SK-N-MC (cell line): Measurements from ENCODE around the gene DYNLL2.
"Not testable (repeated sequence)": the region's sequence is repeated elsewhere in the genome, so short reads cannot be mapped to it uniquely, and the experiment has no call there.

Experiments used
- DNase-seq: peaks from one replicate; pipeline ENCODE4 v3.0.0-alpha.2; 2011; ENCODE audit warnings: low read depth, low spot score
- H3K27ac ChIP-seq: fragments of 200-600 bp; sonication (generic); 2 replicates; pipeline ENCODE4 v1.5.1; 2016; ENCODE audit warnings: mixed run types
- H3K36me3 ChIP-seq: fragments of 200-600 bp; sonication (generic); 2 replicates; pipeline ENCODE4 v1.6.1; 2017; ENCODE audit warnings: antibody characterized with exemption, low read length, mixed read lengths; ENCODE audit not compliant: insufficient read depth
- H3K4me3 ChIP-seq: fragments of 200-600 bp; sonication (generic); 2 replicates; pipeline ENCODE4 v1.5.1; 2016
- H3K9ac ChIP-seq: fragments of 200-600 bp; sonication (generic); 2 replicates; pipeline ENCODE4 v1.8.0; 2017; ENCODE audit warnings: mixed run types, mixed read lengths; ENCODE audit not compliant: insufficient read length
- H3K9me3 ChIP-seq: fragments of 200-600 bp; sonication (generic); 2 replicates; pipeline ENCODE4 v1.6.1; 2017; ENCODE audit warnings: low read depth, mild to moderate bottlenecking, antibody characterized with exemption, low read length, moderate library complexity, mixed read lengths
- EZH2 ChIP-seq: fragments of 200-600 bp; sonication (generic); IDR thresholded peaks from one replicate; pipeline ENCODE4 v1.6.1; 2017; ENCODE audit warnings: antibody characterized with exemption
- FOXP2 ChIP-seq: optimal IDR thresholded peaks from 2 replicates; pipeline ENCODE3; 2011; ENCODE audit warnings: mild to moderate bottlenecking, moderate library complexity; ENCODE audit not compliant: insufficient read depth; ENCODE audit errors: extremely low read length, control extremely low read depth
- POLR2AphosphoS5 ChIP-seq: IDR thresholded peaks from 2 replicates; pipeline ENCODE4 v1.6.1; 2012; ENCODE audit warnings: mild to moderate bottlenecking, low read depth, low read length, borderline replicate concordance

Gene DYNLL2

DNA sequence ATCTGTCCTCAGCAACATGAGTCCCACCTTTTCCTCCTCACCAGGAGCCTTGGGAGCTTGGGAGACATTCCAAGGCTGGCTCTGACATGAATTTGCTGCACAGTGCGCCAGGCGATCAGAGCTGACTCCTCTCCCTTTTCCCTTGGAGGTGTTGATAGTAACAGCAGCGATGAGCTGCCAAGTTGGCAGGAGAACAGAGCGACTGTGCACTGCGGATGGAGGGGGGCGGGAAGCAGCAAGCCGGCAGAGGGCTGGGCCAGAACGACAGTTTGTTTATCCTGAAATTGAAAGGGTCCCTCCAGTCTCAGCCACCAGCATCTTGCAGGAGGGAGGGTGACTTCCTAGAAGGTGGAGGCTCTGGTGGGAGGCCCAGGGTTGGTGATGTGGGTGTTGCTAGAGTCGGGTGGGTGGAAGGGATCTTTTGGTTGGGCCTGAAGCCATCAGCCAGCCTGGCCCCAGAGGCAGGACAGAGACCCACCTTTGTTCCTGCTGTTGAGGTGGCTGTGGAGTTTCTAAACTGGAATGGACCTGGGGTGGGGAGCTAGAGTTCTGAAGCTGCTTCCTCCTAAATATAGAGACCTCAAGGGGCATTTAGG lies 22.5 kb upstream of the DYNLL2 start:
- no peak overlapping the region for H3K27ac ChIP-seq
- no peak overlapping the region for H3K9ac ChIP-seq
- H3K36me3 ChIP-seq, result no peaks in the 10 kb centered on the region
- H3K9me3 ChIP-seq, result no peaks in the 10 kb centered on the region
- DNase-seq, result no peak
- no peak overlapping the region for H3K4me3 ChIP-seq
- TF ChIP-seq FOXP2 (no peak), EZH2 (no peak), POLR2AphosphoS5 (no peak)

DNA sequence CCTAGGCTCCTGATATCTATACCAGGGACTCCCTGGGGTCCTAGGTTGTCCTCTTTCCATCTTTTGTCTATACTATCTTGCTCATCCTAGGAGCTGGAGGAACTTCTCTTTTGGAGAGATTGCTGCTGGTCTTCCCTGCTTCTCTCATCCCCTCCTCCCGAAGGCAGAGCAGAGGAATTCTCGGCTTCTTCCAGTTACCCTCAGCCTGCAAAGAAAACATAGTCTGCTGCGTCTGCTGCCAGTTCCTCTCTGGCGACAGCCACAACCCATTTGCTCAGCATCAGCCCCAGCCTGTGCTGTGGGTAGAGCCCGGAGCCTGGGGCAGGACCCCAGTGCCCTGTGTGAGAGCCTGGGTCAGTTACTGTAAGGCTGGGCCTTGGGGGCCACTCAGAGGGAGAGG lies 21.5 kb upstream of the DYNLL2 start:
- no peaks in the 10 kb centered on the region for H3K36me3 ChIP-seq
- DNase-seq, result no peak
- no peak for TF ChIP-seq EZH2
- no peak for TF ChIP-seq POLR2AphosphoS5
- TF ChIP-seq FOXP2, result no peak
- no peak overlapping the region for H3K27ac ChIP-seq
- H3K9me3 ChIP-seq, result no peaks in the 10 kb centered on the region
- no peak overlapping the region for H3K9ac ChIP-seq
- no peak overlapping the region for H3K4me3 ChIP-seq

DNA sequence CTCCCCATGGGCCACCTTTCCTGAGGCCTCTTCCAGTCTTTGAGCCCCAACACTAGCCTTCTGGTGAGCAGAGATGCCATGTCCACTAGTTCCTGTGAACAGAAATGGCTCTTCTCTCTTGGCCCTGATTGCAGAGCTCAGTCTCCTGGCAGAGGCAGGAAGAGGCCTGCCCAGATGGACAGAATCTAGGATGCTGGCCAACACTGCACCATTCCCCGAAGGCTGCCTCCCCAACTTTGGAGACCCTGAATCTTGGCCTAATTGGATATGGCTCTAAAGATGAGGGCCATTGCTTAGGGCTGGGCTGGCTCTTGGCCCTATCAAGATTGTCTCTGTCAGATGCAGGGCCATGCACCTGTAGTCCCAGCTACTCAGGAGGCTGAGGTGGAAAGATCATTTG lies 18.0 kb upstream of the DYNLL2 start:
- no peak overlapping the region for H3K9ac ChIP-seq
- H3K36me3 ChIP-seq, result no peaks in the 10 kb centered on the region
- H3K9me3 ChIP-seq, result no peaks in the 10 kb centered on the region
- no peak for TF ChIP-seq EZH2
- no peak for TF ChIP-seq POLR2AphosphoS5
- no peak for TF ChIP-seq FOXP2
- no peak for DNase-seq
- no peak overlapping the region for H3K27ac ChIP-seq
- H3K4me3 ChIP-seq, result no peak overlapping the region

DNA sequence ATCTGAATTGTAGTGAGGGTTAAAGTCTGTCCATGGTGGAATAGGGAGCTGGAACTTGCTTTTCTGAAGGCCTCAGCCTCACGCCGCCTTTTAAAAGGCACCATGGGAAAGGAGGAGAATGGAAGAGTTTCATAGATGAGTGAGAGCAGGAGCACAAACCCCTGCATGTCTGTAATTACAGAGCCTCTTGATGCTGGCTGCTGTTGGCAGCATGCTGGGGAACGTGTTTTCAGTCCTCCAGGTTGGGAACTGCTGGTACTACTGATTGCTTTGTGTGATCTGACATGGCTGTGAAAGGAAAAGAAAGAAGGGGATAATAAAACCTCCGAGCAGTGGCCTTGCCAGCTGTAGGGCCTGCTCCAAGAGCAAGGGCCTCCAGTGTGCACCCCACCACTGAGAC lies 16.8 kb upstream of the DYNLL2 start:
- no peaks in the 10 kb centered on the region for H3K36me3 ChIP-seq
- H3K27ac ChIP-seq, result no peak overlapping the region
- H3K9ac ChIP-seq, result no peak overlapping the region
- no peak overlapping the region for H3K4me3 ChIP-seq
- DNase-seq, result no peak
- no peak for TF ChIP-seq EZH2
- TF ChIP-seq POLR2AphosphoS5, result no peak
- TF ChIP-seq FOXP2, result no peak
- no peaks in the 10 kb centered on the region for H3K9me3 ChIP-seq

DNA sequence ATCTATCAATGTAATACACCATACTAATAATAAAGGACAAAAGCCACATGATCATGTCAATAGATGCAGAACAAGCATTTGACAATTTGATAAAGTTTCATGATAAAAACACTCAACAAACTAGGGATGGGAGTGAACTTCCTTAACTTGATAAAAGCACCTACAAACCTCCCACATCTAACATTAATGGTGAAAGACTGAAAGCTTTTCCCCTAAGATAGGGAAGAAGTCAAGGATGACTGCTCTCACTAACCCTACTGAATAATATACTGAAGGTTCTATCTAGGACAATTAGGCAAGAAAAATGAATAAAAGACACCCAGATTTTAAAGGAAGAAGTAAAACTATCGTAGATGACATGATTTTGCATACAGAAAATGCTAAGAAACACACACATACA lies 10.4 kb upstream of the DYNLL2 start:
- TF ChIP-seq EZH2 (no peak), FOXP2 (no peak), POLR2AphosphoS5 (no peak)
- Histone ChIP-seq H3K9me3 (no peaks in the 10 kb centered on the region), H3K36me3 (no peaks in the 10 kb centered on the region), H3K27ac (no peak overlapping the region), H3K9ac (no peak overlapping the region), H3K4me3 (no peak overlapping the region)
- no peak for DNase-seq

- not testable (repeated sequence) for DNase-seq, H3K27ac ChIP-seq, H3K9ac ChIP-seq, H3K4me3 ChIP-seq, H3K9me3 ChIP-seq, H3K36me3 ChIP-seq
Observed at GRCh38 chr17:58073266-58073665, 10.0 kb upstream of the DYNLL2 start.

DNA sequence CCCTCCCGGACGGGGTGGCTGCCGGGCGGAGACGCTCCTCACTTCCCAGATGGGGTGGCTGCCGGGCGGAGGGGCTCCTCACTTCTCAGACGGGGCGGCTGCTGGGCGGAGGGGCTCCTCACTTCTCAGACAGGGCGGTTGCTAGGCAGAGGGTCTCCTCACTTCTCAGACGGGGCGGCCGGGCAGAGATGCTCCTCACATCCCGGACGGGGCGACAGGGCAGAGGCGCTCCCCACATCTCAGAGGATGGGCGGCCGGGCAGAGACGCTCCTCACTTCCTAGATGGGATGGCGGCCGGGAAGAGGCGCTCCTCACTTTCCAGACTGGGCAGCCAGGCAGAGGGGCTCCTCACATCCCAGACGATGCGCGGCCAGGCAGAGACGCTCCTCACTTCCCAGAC lies 8.8 kb upstream of the DYNLL2 start:
- not testable (repeated sequence) for H3K4me3 ChIP-seq, H3K9me3 ChIP-seq, H3K27ac ChIP-seq, H3K36me3 ChIP-seq, DNase-seq, H3K9ac ChIP-seq

GRCh38 chr17:58079300-58080033 lies 3.8 kb upstream of the DYNLL2 start:
- Histone ChIP-seq H3K4me3 (no peak overlapping the region), H3K9me3 (no peaks in the 10 kb centered on the region), H3K36me3 (no peaks in the 10 kb centered on the region), H3K9ac (no peak overlapping the region), H3K27ac (no peak overlapping the region)
- TF ChIP-seq FOXP2 (no peak), POLR2AphosphoS5 (no peak), EZH2 (no peak)
- DNase-seq, result no peak
